Liver (tissue), 3 donors: ENCODE data around the gene CACNA2D1.

Experiments
- CTCF ChIP-seq: fragments of 150-350 bp; IDR thresholded peaks from 2 replicates; pipeline ENCODE4 v1.5.1; 2017; ENCODE audit warnings: improper control_type of control experiment, low read depth, low read length; ENCODE audit not compliant: missing input control
- GABPA ChIP-seq, 2 donors: IDR thresholded peaks in 1 of 2; conservative IDR thresholded peaks in 1 of 2; 2 replicates each; pipeline ENCODE4 v1.6.1; 2016; ENCODE audit warnings: antibody characterized with exemption in 2 of 2, mild to moderate bottlenecking in 1 of 2, moderate library complexity in 1 of 2
- HNF4A ChIP-seq, 2 donors: conservative IDR thresholded peaks; 2 replicates each; pipeline ENCODE4 v1.6.1; 2016; ENCODE audit warnings: antibody characterized with exemption in 2 of 2, mild to moderate bottlenecking in 2 of 2
- JUND ChIP-seq, 2 donors: IDR thresholded peaks; 2 replicates each; pipeline ENCODE4 v1.6.1; 2016; ENCODE audit warnings: antibody characterized with exemption in 2 of 2
- MAX ChIP-seq: IDR thresholded peaks from 2 replicates; pipeline ENCODE4 v1.6.1; 2016; ENCODE audit warnings: antibody characterized with exemption
- NR2F2 ChIP-seq: IDR thresholded peaks from 2 replicates; pipeline ENCODE4 v1.6.1; 2016; ENCODE audit warnings: antibody characterized with exemption
- RAD21 ChIP-seq, 2 donors: IDR thresholded peaks; 2 replicates each; pipeline ENCODE4 v1.6.1; 2016; ENCODE audit warnings: antibody characterized with exemption in 2 of 2, mild to moderate bottlenecking in 2 of 2
- REST ChIP-seq: IDR thresholded peaks from 2 replicates; pipeline ENCODE4 v1.6.1; 2016; ENCODE audit warnings: antibody characterized with exemption, mild to moderate bottlenecking
- SP1 ChIP-seq: IDR thresholded peaks from 2 replicates; pipeline ENCODE4 v1.6.1; 2018; ENCODE audit warnings: antibody characterized with exemption, mild to moderate bottlenecking
- TAF1 ChIP-seq: conservative IDR thresholded peaks from 2 replicates; pipeline ENCODE4 v1.6.1; 2016; ENCODE audit warnings: antibody characterized with exemption, mild to moderate bottlenecking
- YY1 ChIP-seq: IDR thresholded peaks from 2 replicates; pipeline ENCODE4 v1.6.1; 2016; ENCODE audit warnings: antibody characterized with exemption, mild to moderate bottlenecking
- ZBTB33 ChIP-seq: IDR thresholded peaks from 2 replicates; pipeline ENCODE4 v1.6.1; 2016; ENCODE audit warnings: antibody characterized with exemption
- donor health status: healthy.
- donor health status: healthy.

- TF ChIP-seq CTCF (no peak), MAX (no peak), GABPA (IDR thresholded peaks at IDR 0.05 in 1 of 2, conservative IDR thresholded peaks at IDR 0.05 in 1 of 2) (no peak), RAD21 (IDR thresholded peaks at IDR 0.05) (no peak), ZBTB33 (no peak), NR2F2 (no peak), SP1 (no peak), JUND (IDR thresholded peaks at IDR 0.05) (no peak), REST (no peak), YY1 (no peak), TAF1 (no peak), HNF4A (conservative IDR thresholded peaks at IDR 0.05) (no peak)
Measured at GRCh38 chr7:82029236-82029913, 414.2 kb downstream of the CACNA2D1 start.
